Transverse colon (tissue), 4 donors: ENCODE data around the gene EFNA1. TPM values are rescaled to one million over a fixed set of nuclear protein-coding genes. Genes with fewer than 3 reads are reported as not detected.

ENCODE experiments used
- DNase-seq: peaks from one replicate; pipeline ENCODE4 v3.0.0-alpha.2; 2019
- H3K27ac ChIP-seq, 4 donors: fragments of 200-600 bp; sonication (generic); 2 replicates each; pipeline ENCODE4 v1.5.1; 2016 to 2018; ENCODE audit warnings: inconsistent platforms in 4 of 4
- H3K27me3 ChIP-seq: fragments of 200-600 bp; sonication (generic); 2 replicates; pipeline ENCODE4 v1.5.1; 2017; ENCODE audit warnings: inconsistent platforms
- H3K36me3 ChIP-seq, 4 donors: fragments of 200-600 bp; sonication (generic); 2 replicates each; pipeline ENCODE4 v1.5.1; 2017 to 2019; ENCODE audit warnings: inconsistent platforms in 4 of 4
- H3K4me1 ChIP-seq, 4 donors: fragments of 200-600 bp; sonication (generic); 2 replicates each; pipeline ENCODE4 v1.5.1; 2017 to 2020; ENCODE audit warnings: inconsistent platforms in 4 of 4
- H3K4me3 ChIP-seq, 4 donors: fragments of 200-600 bp; sonication (generic); 1 replicate in 1 of 4; 2 replicates in 3 of 4; pipeline versions ENCODE4 v1.5.1 to v1.6.1; 2017 to 2019; ENCODE audit warnings: inconsistent platforms in 4 of 4
- H3K9me3 ChIP-seq, 2 donors: fragments of 200-600 bp; sonication (generic); 2 replicates each; pipeline ENCODE4 v1.5.1; 2017 to 2019; ENCODE audit warnings: inconsistent platforms in 2 of 2
- EP300 ChIP-seq: sonication (generic); formaldehyde crosslinking; IDR thresholded peaks from one replicate; pipeline ENCODE4 v1.6.1; 2017; ENCODE audit warnings: antibody characterized with exemption, low read depth
- POLR2A ChIP-seq: fragments of 450-650 bp; IDR thresholded peaks from one replicate; pipeline ENCODE4 v1.6.1; 2016; ENCODE audit warnings: antibody characterized with exemption, mild to moderate bottlenecking, moderate library complexity
- POLR2AphosphoS5 ChIP-seq, 3 donors: sonication (generic); formaldehyde crosslinking; IDR thresholded peaks; one replicate each; pipeline ENCODE4 v1.6.1; 2016; ENCODE audit warnings: antibody characterized with exemption in 3 of 3
- WGBS, 2 donors: methylation state at CpG; one replicate each; pipeline ENCODE4 v1.1.5; 2018; ENCODE audit warnings: low coverage in 1 of 2; 5-methylcytosine and 5-hydroxymethylcytosine counted together
- in situ Hi-C, 4 donors: fragments of 200-750 bp; cut with MboI; loops; one replicate each; pipeline versions ENCODE4 v1.15.0 to v1.15.1; 2017; ENCODE audit warnings: low sequenced_read_pairs in 3 of 4, low pct_ligation_motif_present in 1 of 4, low pct_unique_long_range_greater_than_20kb in 1 of 4
- intact Hi-C: fragments of 100-400 bp; cut with DNase I; formaldehyde crosslinking; loops from one replicate; pipeline ENCODE4 v1.15.1; 2023; ENCODE audit warnings: low total_unique reads
- total RNA-seq, 4 donors: library from RNA; depleted of rRNA; stranded (reverse); fragments of >200 nt; gene quantifications; one replicate each; pipeline ENCODE4 v1.1.0, GENCODE V29; 2016
- TF ChIP-seq, protein P1 (sequence below), 5 experiments: fragments of 200-600 bp in 3 of 5; fragments of 450-650 bp in 2 of 5; sonication (generic) in 3 of 5; IDR thresholded peaks; 1 replicate in 2 of 5; 2 replicates in 3 of 5; pipeline ENCODE4 v1.5.1; 2016 to 2017; ENCODE audit warnings: antibody characterized with exemption in 5 of 5, inconsistent platforms in 3 of 5, mild to moderate bottlenecking in 2 of 5, moderate library complexity in 1 of 5

Gene EFNA1
- total RNA-seq, 4 donors from 2014 or later, result 18.5 to 108 (median 62.7) TPM

GRCh38 chr1:155168456-155169210, 41.0 kb downstream of the EFNA1 start:
- in situ Hi-C loops, result loop anchor here (5.0 to 25.0 kb wide), 3 partner anchors 74 to 256 kb away; no protein-coding TSS in a partner anchor

GRCh38 chr1:155169541-155169940, 41.9 kb downstream of the EFNA1 start:
- Histone ChIP-seq H3K27me3 (peaks cover 6% of the 10 kb centered on the region), H3K27ac (no peak overlapping the region), H3K4me1 (peaks cover 18 to 35% (median 30%) of the 10 kb centered on the region in 4 donors), H3K4me3 (no peak overlapping the region), H3K9me3 (no peaks in the 10 kb centered on the region), H3K36me3 (no peaks in the 10 kb centered on the region)
- in situ Hi-C loops, result loop anchor here (5.0 to 25.0 kb wide), 3 partner anchors 75 to 257 kb away; no protein-coding TSS in a partner anchor
- TF ChIP-seq, protein P1, sequence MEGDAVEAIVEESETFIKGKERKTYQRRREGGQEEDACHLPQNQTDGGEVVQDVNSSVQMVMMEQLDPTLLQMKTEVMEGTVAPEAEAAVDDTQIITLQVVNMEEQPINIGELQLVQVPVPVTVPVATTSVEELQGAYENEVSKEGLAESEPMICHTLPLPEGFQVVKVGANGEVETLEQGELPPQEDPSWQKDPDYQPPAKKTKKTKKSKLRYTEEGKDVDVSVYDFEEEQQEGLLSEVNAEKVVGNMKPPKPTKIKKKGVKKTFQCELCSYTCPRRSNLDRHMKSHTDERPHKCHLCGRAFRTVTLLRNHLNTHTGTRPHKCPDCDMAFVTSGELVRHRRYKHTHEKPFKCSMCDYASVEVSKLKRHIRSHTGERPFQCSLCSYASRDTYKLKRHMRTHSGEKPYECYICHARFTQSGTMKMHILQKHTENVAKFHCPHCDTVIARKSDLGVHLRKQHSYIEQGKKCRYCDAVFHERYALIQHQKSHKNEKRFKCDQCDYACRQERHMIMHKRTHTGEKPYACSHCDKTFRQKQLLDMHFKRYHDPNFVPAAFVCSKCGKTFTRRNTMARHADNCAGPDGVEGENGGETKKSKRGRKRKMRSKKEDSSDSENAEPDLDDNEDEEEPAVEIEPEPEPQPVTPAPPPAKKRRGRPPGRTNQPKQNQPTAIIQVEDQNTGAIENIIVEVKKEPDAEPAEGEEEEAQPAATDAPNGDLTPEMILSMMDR (IDR thresholded peaks at IDR 0.05), result no peak
- no peak for TF ChIP-seq EP300
- no peak for TF ChIP-seq POLR2A
- TF ChIP-seq POLR2AphosphoS5 (IDR thresholded peaks at IDR 0.05), result no peak
- intact Hi-C loops, result no loop called here
- DNase-seq, result no peak
- WGBS, 2 donors, result 71 to 80% methylated on average over 4 to 5 of the region's 5 CpGs

More at GRCh38 chr1:155168456-155169210, 41.0 kb downstream of the EFNA1 start:
- TF ChIP-seq, protein P1 (IDR thresholded peaks at IDR 0.05), result no peak
- TF ChIP-seq POLR2AphosphoS5 (IDR thresholded peaks at IDR 0.05), result no peak
- TF ChIP-seq EP300, result no peak
- TF ChIP-seq POLR2A, result no peak
- Histone ChIP-seq H3K4me1 (peaks cover 15 to 30% (median 24%) of the 10 kb centered on the region in 4 donors), H3K36me3 (no peaks in the 10 kb centered on the region), H3K27me3 (no peaks in the 10 kb centered on the region), H3K27ac (no peak overlapping the region), H3K9me3 (no peaks in the 10 kb centered on the region), H3K4me3 (no peak overlapping the region)
- 73 to 74% methylated on average over 3 to 10 of the region's 10 CpGs for WGBS, 2 donors
- DNase-seq, result no peak
- intact Hi-C loops, result no loop called here

DNA sequence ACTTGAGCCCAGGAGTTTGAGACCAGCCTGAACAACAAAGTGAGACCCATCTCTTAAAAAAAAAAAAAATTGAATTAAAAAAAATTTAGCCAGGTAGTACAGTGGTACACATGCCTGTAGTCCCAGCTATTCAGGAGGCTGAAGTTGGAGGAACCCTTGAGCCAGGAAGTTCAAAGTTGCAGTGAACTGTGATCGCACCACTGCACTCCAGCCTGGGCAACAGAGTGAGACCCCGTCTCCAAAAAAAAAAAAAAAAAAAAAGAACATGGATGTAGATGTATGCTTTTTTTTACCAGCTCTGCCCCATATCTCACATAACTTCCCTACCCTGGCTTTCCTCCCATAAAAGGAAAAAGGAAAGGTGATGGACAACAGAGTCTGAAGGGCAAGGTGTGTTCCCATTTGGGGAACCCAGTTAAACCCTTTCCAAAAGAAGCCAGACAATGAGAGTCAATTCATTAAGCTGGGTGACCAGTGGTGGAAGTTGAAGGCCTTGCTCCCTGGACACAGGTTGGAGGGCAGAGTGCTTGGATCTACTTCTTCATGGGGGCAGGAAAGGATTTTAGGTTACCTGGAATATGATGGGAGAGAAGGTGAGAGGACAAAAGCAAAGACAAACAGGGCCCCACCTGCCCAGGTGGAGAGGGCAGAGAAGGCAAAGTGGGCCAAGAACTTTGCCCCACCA, 42.6 kb downstream of the EFNA1 start:
- intact Hi-C loops, result no loop called here
- peaks cover 6% of the 10 kb centered on the region for H3K27me3 ChIP-seq
- no peak for DNase-seq
- H3K9me3 ChIP-seq, result no peaks in the 10 kb centered on the region
- H3K4me1 ChIP-seq, result peaks cover 18 to 35% (median 31%) of the 10 kb centered on the region in 4 donors
- TF ChIP-seq POLR2AphosphoS5 (IDR thresholded peaks at IDR 0.05) (no peak), EP300 (no peak), POLR2A (no peak)
- TF ChIP-seq, protein P1 (IDR thresholded peaks at IDR 0.05), result no peak
- 81% methylated on average over 2 of the region's 2 CpGs; no CpG with 5 or more reads in 1 of the 2 donors for WGBS, 2 donors
- no peaks in the 10 kb centered on the region for H3K36me3 ChIP-seq
- no peak overlapping the region for H3K27ac ChIP-seq
- in situ Hi-C loops, result loop anchor here in 1 of 4 donors (25.0 kb wide), 1 partner anchor 258 kb away; no protein-coding TSS in a partner anchor
- no peak overlapping the region for H3K4me3 ChIP-seq

- Histone ChIP-seq H3K27ac (no peak overlapping the region), H3K9me3 (no peaks in the 10 kb centered on the region), H3K27me3 (peaks cover 6% of the 10 kb centered on the region), H3K4me3 (no peak overlapping the region), H3K4me1 (peaks cover 18 to 35% (median 31%) of the 10 kb centered on the region in 4 donors), H3K36me3 (no peaks in the 10 kb centered on the region)
- no peak for DNase-seq
- no peak for TF ChIP-seq POLR2AphosphoS5 (IDR thresholded peaks at IDR 0.05)
- no peak for TF ChIP-seq POLR2A
- intact Hi-C loops (no loop called here), in situ Hi-C loops (loop anchor here in 1 of 4 donors (25.0 kb wide), 1 partner anchor 259 kb away; no protein-coding TSS in a partner anchor)
- WGBS, 2 donors, result 91 to 100% methylated on average over 2 to 7 of the region's 7 CpGs
These were observed 43.1 kb downstream of the EFNA1 start for GRCh38 chr1:155170806-155171205.
